AG09319 (cell line): ENCODE results near the gene SVOPL.

Experiments
- DNase-seq: peaks from one replicate; pipeline ENCODE4 v3.0.0-alpha.2; 2010; ENCODE audit warnings: low read depth; ENCODE audit errors: extremely low read depth
- CTCF ChIP-seq: IDR thresholded peaks from 2 replicates; pipeline ENCODE4 v1.5.1; 2011; ENCODE audit warnings: low read depth, mild to moderate bottlenecking, inconsistent platforms, low read length, moderate library complexity

SVOPL gene

DNA sequence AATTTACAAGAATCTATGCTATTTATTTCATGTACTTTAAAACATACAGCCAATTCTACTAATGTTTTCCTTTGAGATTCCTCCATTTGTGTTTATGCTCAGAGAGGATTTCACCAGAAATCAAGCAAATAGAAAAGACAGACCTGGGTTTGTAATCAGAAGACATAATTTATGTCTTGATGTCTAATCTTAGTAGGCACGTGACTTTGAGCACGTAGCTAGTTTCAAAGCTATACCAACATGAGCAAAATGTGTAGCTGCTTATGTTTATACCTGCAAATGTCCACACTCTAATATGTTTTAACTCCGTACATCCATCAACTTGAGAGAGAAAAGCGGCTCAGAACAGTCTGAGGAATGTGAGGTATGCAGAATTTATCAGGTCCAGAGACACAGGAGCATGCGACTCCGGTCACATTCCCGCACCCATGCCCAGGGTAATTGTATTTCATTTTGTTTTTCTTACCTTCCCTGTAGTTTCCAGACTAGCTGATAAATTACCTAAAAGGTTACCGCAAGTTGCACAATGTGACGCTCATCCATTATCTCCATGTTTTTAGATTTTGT lies 40.0 kb downstream of the SVOPL start:
- DNase-seq: no peak

GRCh38 chr7:138658889-138659288 lies 42.3 kb downstream of the SVOPL start:
- TF ChIP-seq CTCF: no peak
- DNase-seq: no peak

More for the DNA sequence above, 40.0 kb downstream of the SVOPL start:
- TF ChIP-seq CTCF: no peak

DNA sequence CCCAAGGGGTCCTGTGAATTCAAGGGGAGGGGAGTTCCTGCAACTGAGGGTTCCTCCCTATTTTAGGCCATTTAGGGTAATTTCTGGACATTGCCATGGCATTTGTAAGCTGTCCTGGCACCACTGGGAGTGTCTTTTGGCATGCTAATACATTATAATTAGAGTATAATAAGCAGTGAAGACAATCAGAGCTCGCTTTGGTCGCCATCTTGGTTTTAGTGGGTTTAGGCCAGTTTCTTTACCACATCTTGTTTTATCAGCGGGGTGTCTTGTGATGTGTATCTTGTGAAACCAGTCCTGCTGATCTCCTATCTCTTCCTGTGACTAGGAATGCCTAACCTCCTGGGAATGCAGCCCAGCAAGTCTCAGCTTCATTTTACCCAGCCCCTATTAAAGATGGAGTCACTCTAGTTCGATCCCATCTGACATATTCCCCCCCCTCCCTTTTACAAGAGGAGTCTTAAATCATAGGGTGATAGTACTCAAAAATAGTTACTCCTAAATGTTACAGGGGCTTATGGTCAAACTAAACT lies 43.2 kb downstream of the SVOPL start:
- no peak for DNase-seq
- TF ChIP-seq CTCF: no peak

DNA sequence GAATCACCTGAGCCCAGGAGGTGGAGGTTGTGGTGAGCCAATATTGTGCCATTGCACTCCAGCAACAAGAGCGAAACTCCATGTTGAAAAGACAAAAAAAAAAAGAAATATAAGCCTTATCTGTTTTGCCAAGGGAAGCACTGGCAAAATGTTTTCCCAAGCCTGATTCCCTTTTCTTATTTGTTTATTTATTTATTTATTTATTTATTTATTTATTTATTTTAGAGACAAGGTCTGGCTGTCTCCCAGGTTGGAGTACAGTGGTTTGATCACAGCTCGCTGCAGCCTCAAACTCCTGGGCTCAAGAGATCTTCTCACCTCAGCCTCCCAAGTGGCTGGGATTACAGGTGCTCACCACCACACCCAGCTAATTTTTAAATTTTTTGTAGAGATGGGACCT lies 44.2 kb downstream of the SVOPL start:
- TF ChIP-seq CTCF: no peak
- DNase-seq: no peak

- TF ChIP-seq CTCF: no peak
- no peak for DNase-seq
Observed at GRCh38 chr7:138654616-138655015, 46.5 kb downstream of the SVOPL start.

- no peak for DNase-seq
- TF ChIP-seq CTCF: no peak
Observed at GRCh38 chr7:138649506-138649905, 51.7 kb downstream of the SVOPL start.

GRCh38 chr7:138645284-138645683 lies 55.9 kb downstream of the SVOPL start:
- no peak for DNase-seq
- no peak for TF ChIP-seq CTCF
